Fibroblast of mammary gland (primary cell): ENCODE data around the gene NHSL2.

Experiments used
- DNase-seq: peaks from one replicate; pipeline ENCODE4 v3.0.0-alpha.2; 2010; ENCODE audit warnings: low read depth
- H3K4me3 ChIP-seq: 2 replicates; pipeline ENCODE4 v1.5.1; 2011; ENCODE audit warnings: low read depth, mild to moderate bottlenecking, low read length, moderate library complexity; ENCODE audit not compliant: control insufficient read depth
- TF ChIP-seq, protein P1 (sequence below): conservative IDR thresholded peaks from 2 replicates; pipeline ENCODE4 v1.5.1; 2011; ENCODE audit warnings: low read depth, low read length, inconsistent platforms; ENCODE audit not compliant: control insufficient read depth, insufficient read depth

The NHSL2 gene

GRCh38 chrX:71885099-71885498, 25.5 kb upstream of the NHSL2 start:
- no peak overlapping the region for H3K4me3 ChIP-seq
- TF ChIP-seq, protein P1, sequence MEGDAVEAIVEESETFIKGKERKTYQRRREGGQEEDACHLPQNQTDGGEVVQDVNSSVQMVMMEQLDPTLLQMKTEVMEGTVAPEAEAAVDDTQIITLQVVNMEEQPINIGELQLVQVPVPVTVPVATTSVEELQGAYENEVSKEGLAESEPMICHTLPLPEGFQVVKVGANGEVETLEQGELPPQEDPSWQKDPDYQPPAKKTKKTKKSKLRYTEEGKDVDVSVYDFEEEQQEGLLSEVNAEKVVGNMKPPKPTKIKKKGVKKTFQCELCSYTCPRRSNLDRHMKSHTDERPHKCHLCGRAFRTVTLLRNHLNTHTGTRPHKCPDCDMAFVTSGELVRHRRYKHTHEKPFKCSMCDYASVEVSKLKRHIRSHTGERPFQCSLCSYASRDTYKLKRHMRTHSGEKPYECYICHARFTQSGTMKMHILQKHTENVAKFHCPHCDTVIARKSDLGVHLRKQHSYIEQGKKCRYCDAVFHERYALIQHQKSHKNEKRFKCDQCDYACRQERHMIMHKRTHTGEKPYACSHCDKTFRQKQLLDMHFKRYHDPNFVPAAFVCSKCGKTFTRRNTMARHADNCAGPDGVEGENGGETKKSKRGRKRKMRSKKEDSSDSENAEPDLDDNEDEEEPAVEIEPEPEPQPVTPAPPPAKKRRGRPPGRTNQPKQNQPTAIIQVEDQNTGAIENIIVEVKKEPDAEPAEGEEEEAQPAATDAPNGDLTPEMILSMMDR = no peak
- DNase-seq = no peak

DNA sequence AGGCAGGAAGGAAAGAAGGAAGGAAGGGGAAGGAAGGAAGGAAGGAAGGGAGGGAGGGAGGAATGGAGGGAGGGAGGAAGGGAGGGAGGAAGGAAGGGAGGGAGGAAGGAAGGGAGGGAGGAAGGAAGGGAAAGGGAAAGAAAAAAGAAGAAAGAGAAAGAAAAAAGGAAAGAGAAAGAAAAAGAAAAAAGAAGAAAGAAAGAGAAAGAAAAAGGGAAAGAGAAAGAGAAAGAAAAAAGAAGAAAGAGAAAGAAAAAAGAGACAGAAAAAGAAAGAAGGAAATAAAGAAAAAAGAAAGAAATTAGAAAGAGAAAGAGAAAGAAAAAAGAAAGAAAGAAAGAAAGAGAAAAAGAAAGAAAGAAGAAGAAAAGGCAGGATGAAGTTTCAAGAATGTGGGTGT, 15.0 kb upstream of the NHSL2 start:
- H3K4me3 ChIP-seq = no peak overlapping the region
- TF ChIP-seq, protein P1 = no peak
- DNase-seq = no peak

GRCh38 chrX:71906144-71906543, 4.5 kb upstream of the NHSL2 start:
- TF ChIP-seq, protein P1 = no peak
- no peak for DNase-seq
- no peak overlapping the region for H3K4me3 ChIP-seq

DNA sequence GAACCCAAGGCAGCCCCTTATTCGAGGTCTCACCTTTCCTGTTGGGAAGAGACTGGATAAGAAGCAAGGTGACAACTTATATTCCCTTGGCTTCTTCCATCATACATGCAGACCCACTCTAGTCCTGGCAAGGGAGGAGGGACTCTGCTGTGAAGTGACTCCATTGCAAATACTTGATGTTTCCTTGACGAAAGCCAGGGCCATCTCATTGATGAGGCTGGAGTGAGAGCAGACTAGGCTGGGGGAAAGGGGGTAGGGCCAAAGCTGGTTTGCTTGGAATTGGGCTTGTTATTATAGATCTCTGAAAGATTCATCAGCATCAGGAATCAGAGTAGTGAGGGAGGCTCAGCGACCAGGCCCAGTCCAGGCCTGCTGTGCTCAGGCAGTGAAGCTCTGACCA, 2.3 kb upstream of the NHSL2 start:
- H3K4me3 ChIP-seq = no peak overlapping the region
- TF ChIP-seq, protein P1 = no peak
- no peak for DNase-seq

DNA sequence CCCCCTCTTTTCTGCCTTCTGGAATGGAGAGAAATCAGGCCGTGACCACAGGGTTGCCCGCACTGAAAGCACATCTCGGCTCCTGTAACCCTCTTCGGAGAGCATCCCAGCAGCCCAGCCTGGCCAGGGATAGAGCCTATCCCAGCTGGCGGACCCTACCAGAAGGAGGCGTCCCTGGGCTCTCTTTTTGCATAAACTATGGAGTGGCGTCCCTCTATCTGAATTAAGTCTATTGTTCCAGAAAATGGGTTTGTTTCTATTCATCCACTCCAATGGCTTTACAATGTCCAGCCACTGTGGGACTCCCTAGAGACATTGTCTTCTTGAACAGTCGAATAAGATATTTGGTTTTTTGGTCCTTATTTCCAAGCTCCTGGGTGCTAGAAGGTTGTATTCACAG, 689 bp upstream of the NHSL2 start:
- peak overlapping the region; percentile 48 for H3K4me3 ChIP-seq
- TF ChIP-seq, protein P1 = peak; percentile 44
- peak; percentile 23 for DNase-seq

DNA sequence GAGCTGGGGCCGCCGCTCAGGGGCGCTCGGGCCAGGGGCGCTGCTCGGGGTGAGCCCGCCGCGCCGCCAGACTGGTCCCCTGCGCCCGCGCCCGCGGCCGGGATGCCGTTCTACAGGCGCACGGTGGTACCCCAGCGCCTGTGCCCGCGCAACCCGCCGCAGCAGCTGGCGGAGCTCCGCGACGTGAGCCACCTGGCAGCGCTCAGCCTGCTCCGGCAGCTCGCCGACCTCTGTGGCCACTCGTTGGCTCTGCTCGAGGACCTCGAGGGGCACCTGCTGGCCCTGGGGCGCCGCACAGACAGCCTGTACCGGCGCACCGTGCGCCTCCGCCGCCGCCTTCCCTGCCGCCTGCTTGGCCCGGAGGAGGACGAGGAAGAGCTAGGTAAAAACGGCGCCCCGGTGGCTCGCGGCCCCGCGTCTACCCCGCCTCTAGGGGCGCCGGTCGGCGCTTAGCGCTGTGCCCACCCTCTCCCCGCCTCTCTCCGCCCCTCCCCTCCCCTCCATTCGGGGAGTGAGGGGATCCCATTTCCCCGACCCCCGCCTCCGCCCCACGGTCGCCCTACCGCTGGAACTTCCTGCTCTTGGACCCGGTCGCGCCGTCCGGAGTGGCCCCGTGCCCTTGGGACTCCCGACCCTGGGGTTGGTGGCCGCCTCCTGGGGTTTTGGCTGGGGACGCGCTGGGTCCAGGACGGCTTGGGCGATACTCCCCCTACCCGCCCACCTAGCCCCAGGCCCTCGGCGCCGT, 513 bp downstream of the NHSL2 start:
- TF ChIP-seq, protein P1 = no peak
- DNase-seq = no peak
- peak overlapping the region; percentile 42 for H3K4me3 ChIP-seq

DNA sequence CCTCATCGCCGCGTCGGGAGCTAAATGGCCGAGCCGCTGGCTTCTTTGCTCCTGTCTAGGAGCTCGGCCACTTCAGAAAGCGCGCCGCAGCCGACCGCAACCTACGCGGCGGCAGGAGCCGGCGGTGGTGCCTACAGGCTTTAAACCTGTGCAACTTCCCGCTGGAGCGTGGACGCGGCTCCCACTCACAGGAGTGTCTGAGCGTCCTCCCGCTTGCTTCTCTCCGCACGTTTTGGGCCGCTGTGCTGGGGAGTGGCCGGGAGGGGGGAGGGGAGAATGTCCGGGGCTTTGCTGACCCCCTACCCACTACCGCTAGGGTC, 1.0 kb downstream of the NHSL2 start:
- TF ChIP-seq, protein P1 = no peak
- peak overlapping the region; percentile 42 for H3K4me3 ChIP-seq
- DNase-seq = no peak
